Measurements from ENCODE around the gene HMGN1. TPM values are rescaled to one million over a fixed set of nuclear protein-coding genes. Genes with fewer than 3 reads are reported as not detected.

Gene HMGN1
- total and polyA plus RNA-seq, 2 donors from 2014 or later = 174 to 205 TPM

DNA sequence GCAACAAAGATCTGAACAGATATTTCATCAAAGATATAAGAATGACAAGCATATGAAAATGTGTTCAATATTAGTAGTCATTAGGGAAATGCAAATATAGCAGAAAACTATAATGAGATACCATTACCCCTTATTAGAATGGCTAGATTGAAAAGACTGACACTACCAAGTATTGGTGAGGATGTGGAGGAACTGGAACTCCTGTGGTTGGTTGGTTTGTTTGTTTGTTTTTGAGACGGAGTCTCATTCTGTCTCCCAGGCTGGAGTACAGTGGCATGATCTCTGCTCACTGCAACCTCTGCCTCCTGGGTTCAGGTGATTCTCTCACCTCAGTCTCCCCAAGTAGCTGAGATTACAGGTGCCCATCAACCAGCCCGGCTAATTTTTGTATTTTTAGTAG lies 18.9 kb upstream of the HMGN1 start:
- intact Hi-C loops (cut with DNase I) = no loop called here
- H3K9ac ChIP-seq (ENCODE audit: low read length in 3 of 3) = no peak overlapping the region
- DNase-seq (no peak), FAIRE-seq (no peak)
- no peaks in the 10 kb centered on the region for H3K36me3 ChIP-seq (ENCODE audit: control insufficient read depth in 2 of 3, insufficient read depth in 3 of 3, low read length in 3 of 3)
- H3K4me1 ChIP-seq (ENCODE audit: control insufficient read depth in 2 of 3, insufficient read depth in 2 of 3, low read depth in 1 of 3, low read length in 3 of 3) = no peaks in the 10 kb centered on the region
- no peaks in the 10 kb centered on the region for H3K27me3 ChIP-seq (ENCODE audit: control insufficient read depth, insufficient read depth, low read length)
- no peaks in the 10 kb centered on the region for H3K9me3 ChIP-seq (ENCODE audit: control insufficient read depth in 2 of 3, insufficient read depth in 1 of 3, low read length in 3 of 3)
- H3K4me3 ChIP-seq (ENCODE audit: low read length in 3 of 3) = no peak overlapping the region
- no peak overlapping the region for H3K27ac ChIP-seq (ENCODE audit: low read depth in 2 of 2, low read length in 2 of 2)
- TF ChIP-seq, protein P1, sequence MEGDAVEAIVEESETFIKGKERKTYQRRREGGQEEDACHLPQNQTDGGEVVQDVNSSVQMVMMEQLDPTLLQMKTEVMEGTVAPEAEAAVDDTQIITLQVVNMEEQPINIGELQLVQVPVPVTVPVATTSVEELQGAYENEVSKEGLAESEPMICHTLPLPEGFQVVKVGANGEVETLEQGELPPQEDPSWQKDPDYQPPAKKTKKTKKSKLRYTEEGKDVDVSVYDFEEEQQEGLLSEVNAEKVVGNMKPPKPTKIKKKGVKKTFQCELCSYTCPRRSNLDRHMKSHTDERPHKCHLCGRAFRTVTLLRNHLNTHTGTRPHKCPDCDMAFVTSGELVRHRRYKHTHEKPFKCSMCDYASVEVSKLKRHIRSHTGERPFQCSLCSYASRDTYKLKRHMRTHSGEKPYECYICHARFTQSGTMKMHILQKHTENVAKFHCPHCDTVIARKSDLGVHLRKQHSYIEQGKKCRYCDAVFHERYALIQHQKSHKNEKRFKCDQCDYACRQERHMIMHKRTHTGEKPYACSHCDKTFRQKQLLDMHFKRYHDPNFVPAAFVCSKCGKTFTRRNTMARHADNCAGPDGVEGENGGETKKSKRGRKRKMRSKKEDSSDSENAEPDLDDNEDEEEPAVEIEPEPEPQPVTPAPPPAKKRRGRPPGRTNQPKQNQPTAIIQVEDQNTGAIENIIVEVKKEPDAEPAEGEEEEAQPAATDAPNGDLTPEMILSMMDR (IDR thresholded peaks at IDR 0.05; ENCODE audit: borderline replicate concordance, extremely low read depth, insufficient read depth) = no peak

DNA sequence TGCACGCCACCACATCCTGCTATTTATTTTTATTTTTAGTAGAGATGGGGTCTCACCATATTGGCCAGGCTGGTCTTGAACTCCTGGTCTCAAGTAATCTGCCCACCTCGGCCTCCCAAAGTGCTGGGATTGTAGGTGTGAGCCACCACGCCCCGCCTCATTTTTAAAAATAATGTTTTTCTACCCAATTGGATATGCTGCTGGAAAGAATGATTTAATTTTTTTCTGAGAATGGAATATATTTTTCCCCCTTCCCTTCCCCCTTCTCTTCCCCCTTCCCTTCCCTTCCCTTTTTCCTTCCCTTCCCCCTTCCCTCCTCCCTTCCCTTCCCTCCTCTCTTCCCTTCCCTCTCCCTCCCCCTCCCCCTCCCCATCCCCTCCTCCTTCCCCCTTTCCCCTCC lies 17.7 kb upstream of the HMGN1 start:
- FAIRE-seq (no peak), DNase-seq (no peak)
- intact Hi-C loops (cut with DNase I) = no loop called here
- TF ChIP-seq, protein P1 (IDR thresholded peaks at IDR 0.05; ENCODE audit: borderline replicate concordance, extremely low read depth, insufficient read depth) = no peak
- Histone ChIP-seq H3K9ac (ENCODE audit: low read length in 3 of 3) (no peak overlapping the region), H3K36me3 (ENCODE audit: control insufficient read depth in 2 of 3, insufficient read depth in 3 of 3, low read length in 3 of 3) (no peaks in the 10 kb centered on the region), H3K4me3 (ENCODE audit: low read length in 3 of 3) (no peak overlapping the region), H3K27ac (ENCODE audit: low read depth in 2 of 2, low read length in 2 of 2) (no peak overlapping the region), H3K27me3 (ENCODE audit: control insufficient read depth, insufficient read depth, low read length) (no peaks in the 10 kb centered on the region), H3K9me3 (ENCODE audit: control insufficient read depth in 2 of 3, insufficient read depth in 1 of 3, low read length in 3 of 3) (no peaks in the 10 kb centered on the region), H3K4me1 (ENCODE audit: control insufficient read depth in 2 of 3, insufficient read depth in 2 of 3, low read depth in 1 of 3, low read length in 3 of 3) (no peaks in the 10 kb centered on the region)

DNA sequence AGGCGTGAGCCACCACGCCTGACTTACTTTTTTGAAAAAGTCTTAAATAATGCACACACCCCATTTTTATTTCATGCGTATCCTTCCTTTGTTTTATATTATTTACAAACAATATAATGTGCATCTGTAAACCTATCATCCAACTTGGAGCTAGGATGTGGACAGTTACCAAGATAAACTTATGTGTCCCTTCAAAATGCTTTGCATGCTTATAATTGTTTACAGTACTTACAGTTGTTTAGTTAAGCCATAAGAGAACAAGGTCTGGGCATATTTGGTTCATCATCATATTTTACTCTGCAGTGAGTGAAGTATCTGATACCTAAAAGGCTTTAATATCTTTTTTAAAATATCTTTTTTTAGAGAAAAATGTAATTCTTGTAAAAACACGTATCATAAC lies 16.1 kb upstream of the HMGN1 start:
- no peak overlapping the region for H3K9ac ChIP-seq (ENCODE audit: low read length in 3 of 3)
- intact Hi-C loops (cut with DNase I) = no loop called here
- no peak for FAIRE-seq
- H3K27ac ChIP-seq (ENCODE audit: low read depth in 2 of 2, low read length in 2 of 2) = no peak overlapping the region
- no peak overlapping the region for H3K4me3 ChIP-seq (ENCODE audit: low read length in 3 of 3)
- DNase-seq = no peak
- no peaks in the 10 kb centered on the region for H3K9me3 ChIP-seq (ENCODE audit: control insufficient read depth in 2 of 3, insufficient read depth in 1 of 3, low read length in 3 of 3)
- H3K36me3 ChIP-seq (ENCODE audit: control insufficient read depth in 2 of 3, insufficient read depth in 3 of 3, low read length in 3 of 3) = no peaks in the 10 kb centered on the region
- no peaks in the 10 kb centered on the region for H3K27me3 ChIP-seq (ENCODE audit: control insufficient read depth, insufficient read depth, low read length)
- H3K4me1 ChIP-seq (ENCODE audit: control insufficient read depth in 2 of 3, insufficient read depth in 2 of 3, low read depth in 1 of 3, low read length in 3 of 3) = no peaks in the 10 kb centered on the region
- TF ChIP-seq, protein P1 (IDR thresholded peaks at IDR 0.05; ENCODE audit: borderline replicate concordance, extremely low read depth, insufficient read depth) = no peak
